MM.1S (cell line): Measurements from ENCODE around the gene SUMO1.
A peak's percentile ranks its signal among the peaks of the same experiment; 100 is the strongest.
"Not testable (repeated sequence)": the region's sequence is repeated elsewhere in the genome, so short reads cannot be mapped to it uniquely, and the experiment has no call there.

Source experiments
- DNase-seq: peaks from one replicate; pipeline ENCODE4 v3.0.0-alpha.2; 2015
- H2AFZ ChIP-seq: fragments of 300-600 bp; sonication (generic); 2 replicates; pipeline ENCODE4 v1.6.0; 2016; ENCODE audit warnings: antibody characterized with exemption, low read length
- H3F3A ChIP-seq: fragments of 300-600 bp; sonication (generic); 2 replicates; pipeline ENCODE4 v1.6.1; 2016; ENCODE audit warnings: mild to moderate bottlenecking, antibody characterized with exemption, low read length, moderate library complexity, mixed read lengths; ENCODE audit not compliant: insufficient read depth
- H3K27ac ChIP-seq: fragments of 300-600 bp; sonication (generic); 2 replicates; pipeline ENCODE4 v1.5.1; 2016; ENCODE audit warnings: mild to moderate bottlenecking, low read length
- H3K27me3 ChIP-seq: fragments of 300-600 bp; sonication (generic); replicated peaks from 2 replicates; pipeline ENCODE4 v1.6.0; 2016; ENCODE audit warnings: low read length; ENCODE audit not compliant: insufficient read depth
- H3K36me3 ChIP-seq: fragments of 300-600 bp; sonication (generic); replicated peaks from 2 replicates; pipeline ENCODE4 v1.6.1; 2016; ENCODE audit warnings: mild to moderate bottlenecking, low read length, mixed read lengths; ENCODE audit not compliant: insufficient read depth
- H3K4me1 ChIP-seq: fragments of 300-600 bp; sonication (generic); 2 replicates; pipeline ENCODE4 v1.6.1; 2016; ENCODE audit warnings: low read length, mixed read lengths
- H3K4me2 ChIP-seq: fragments of 300-600 bp; sonication (generic); 2 replicates; pipeline ENCODE4 v1.6.0; 2016; ENCODE audit warnings: low read depth, low read length
- H3K4me3 ChIP-seq: fragments of 300-600 bp; sonication (generic); 2 replicates; pipeline ENCODE4 v1.5.1; 2016; ENCODE audit warnings: low read length, mixed read lengths
- H3K79me2 ChIP-seq: fragments of 300-600 bp; sonication (generic); 2 replicates; pipeline ENCODE4 v1.6.1; 2016; ENCODE audit warnings: mixed run types, low read length, mixed read lengths
- H3K9ac ChIP-seq: fragments of 300-600 bp; sonication (generic); 2 replicates; pipeline ENCODE4 v1.6.1; 2016; ENCODE audit warnings: low read length, mixed read lengths
- H3K9me2 ChIP-seq: fragments of 300-600 bp; sonication (generic); replicated peaks from 2 replicates; pipeline ENCODE4 v1.6.1; 2016; ENCODE audit warnings: mild to moderate bottlenecking, low read length, mixed read lengths; ENCODE audit not compliant: insufficient read depth
- H3K9me3 ChIP-seq: fragments of 300-600 bp; sonication (generic); replicated peaks from 2 replicates; pipeline ENCODE4 v1.6.1; 2016; ENCODE audit warnings: mild to moderate bottlenecking, low read length, mixed read lengths; ENCODE audit not compliant: insufficient read depth
- H4K20me1 ChIP-seq: fragments of 300-600 bp; sonication (generic); 2 replicates; pipeline ENCODE4 v1.6.1; 2016; ENCODE audit warnings: mild to moderate bottlenecking, low read length, moderate library complexity, mixed read lengths; ENCODE audit not compliant: insufficient read depth
- CTCF ChIP-seq: fragments of 300-600 bp; sonication (generic); IDR thresholded peaks from 2 replicates; pipeline ENCODE4 v1.5.1; 2016; ENCODE audit warnings: antibody characterized with exemption, low read length, mixed read lengths
- EZH2 ChIP-seq: fragments of 300-600 bp; sonication (generic); optimal IDR thresholded peaks from 2 replicates; pipeline ENCODE3; 2017; ENCODE audit warnings: low read depth, mild to moderate bottlenecking, antibody characterized with exemption, low read length, mixed read lengths
- EZH2phosphoT487 ChIP-seq: fragments of 300-600 bp; sonication (generic); IDR thresholded peaks from 2 replicates; pipeline ENCODE4 v1.6.1; 2018; ENCODE audit warnings: antibody characterized with exemption, low read length

The SUMO1 gene

GRCh38 chr2:202278036-202278760 lies 39.8 kb upstream of the SUMO1 start:
- DNase-seq, result no peak
- Histone ChIP-seq H2AFZ (no peak overlapping the region), H3K9me3 (no peaks in the 10 kb centered on the region), H3F3A (peaks cover 10% of the 10 kb centered on the region; the same call in 1 of the 2 replicates), H3K9ac (no peak overlapping the region), H4K20me1 (peaks cover 73% of the 10 kb centered on the region), H3K79me2 (peaks cover 98% of the 10 kb centered on the region), H3K27ac (no peak overlapping the region), H3K36me3 (peaks cover 49% of the 10 kb centered on the region), H3K4me3 (no peak overlapping the region), H3K4me1 (no peaks in the 10 kb centered on the region), H3K9me2 (no peaks in the 10 kb centered on the region), H3K27me3 (no peaks in the 10 kb centered on the region), H3K4me2 (no peak overlapping the region)
- no peak for TF ChIP-seq EZH2phosphoT487

DNA sequence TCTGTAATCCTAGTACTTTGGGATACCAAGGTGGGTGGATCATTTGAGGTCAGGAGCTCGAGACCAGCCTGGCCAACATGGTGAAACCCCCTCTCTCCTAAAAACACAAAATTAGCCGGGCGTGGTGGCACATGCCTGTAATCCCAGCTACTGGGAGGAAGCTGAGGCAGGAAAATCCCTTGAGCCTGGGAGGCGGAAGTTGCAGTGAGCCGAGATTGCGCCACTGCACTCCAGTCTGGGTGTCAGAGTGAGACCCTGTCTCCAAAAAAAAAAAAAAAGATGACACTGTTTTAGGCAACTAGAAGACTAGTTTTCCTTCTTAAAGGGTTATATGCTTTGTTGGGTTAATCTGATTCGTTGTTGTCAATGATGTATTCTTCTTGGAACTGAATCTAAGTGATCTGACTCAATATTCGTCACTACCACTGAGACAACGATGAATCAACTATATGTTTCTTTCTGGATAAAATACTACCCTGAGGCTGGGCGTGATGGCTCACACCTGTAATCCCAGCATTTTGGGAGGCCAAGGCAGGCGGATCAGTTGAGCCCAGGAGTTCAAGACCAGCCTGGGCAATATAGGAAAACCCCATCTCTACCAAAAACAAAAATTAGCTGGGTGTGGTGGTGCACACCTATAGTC lies 37.8 kb upstream of the SUMO1 start:
- H3K27ac ChIP-seq, H3K4me1 ChIP-seq, H3K9me2 ChIP-seq, H3K27me3 ChIP-seq, H3K4me2 ChIP-seq, DNase-seq, H2AFZ ChIP-seq, H3K4me3 ChIP-seq, H3K9ac ChIP-seq, H3F3A ChIP-seq, H3K9me3 ChIP-seq: not testable (repeated sequence)
- Histone ChIP-seq H3K36me3 (peaks cover 39% of the 10 kb centered on the region), H3K79me2 (peaks cover 98% of the 10 kb centered on the region), H4K20me1 (peaks cover 78% of the 10 kb centered on the region)

- Histone ChIP-seq H3K79me2 (peaks cover 100% of the 10 kb centered on the region), H4K20me1 (peaks cover 85% of the 10 kb centered on the region), H3K36me3 (peaks cover 8% of the 10 kb centered on the region), H3K9me2 (no peaks in the 10 kb centered on the region), H3K4me3 (no peak overlapping the region), H2AFZ (no peak overlapping the region), H3K4me2 (0 out of 2 replicates have a peak overlapping the region, but pooled peaks have one; percentile 5), H3F3A (no peaks in the 10 kb centered on the region), H3K27me3 (no peaks in the 10 kb centered on the region), H3K9me3 (no peaks in the 10 kb centered on the region), H3K27ac (no peak overlapping the region), H3K9ac (no peak overlapping the region), H3K4me1 (0 out of 2 replicates have a peak, but pooled peaks cover 9% of the 10 kb centered on the region)
- no peak for TF ChIP-seq EZH2phosphoT487
- TF ChIP-seq CTCF, result no peak
- TF ChIP-seq EZH2, result no peak
- DNase-seq, result no peak
These were observed 32.1 kb upstream of the SUMO1 start for GRCh38 chr2:202270487-202270886.

DNA sequence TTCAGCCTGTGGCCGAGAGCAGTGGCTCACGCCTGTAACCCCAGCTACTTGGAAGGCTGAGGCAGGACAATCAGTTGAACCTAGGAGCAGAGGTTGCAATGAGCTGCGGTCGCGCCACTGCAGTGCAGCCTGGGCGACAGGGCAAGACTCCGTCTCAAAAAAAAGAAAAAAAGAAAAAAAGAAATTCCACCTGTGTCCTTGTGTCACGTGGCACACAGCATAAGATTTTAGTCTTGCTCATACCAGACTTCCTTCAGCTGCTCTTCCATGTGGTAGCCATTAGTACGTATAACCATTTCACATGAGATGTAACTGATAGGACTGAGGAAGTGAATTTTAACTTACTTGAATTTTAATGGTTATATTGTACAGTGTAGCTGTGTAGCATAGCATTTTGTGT lies 31.2 kb upstream of the SUMO1 start:
- Histone ChIP-seq H3K9me2 (no peaks in the 10 kb centered on the region), H3K27ac (no peak overlapping the region), H2AFZ (no peak overlapping the region), H3K4me3 (no peak overlapping the region), H3K4me1 (0 out of 2 replicates have a peak, but pooled peaks cover 9% of the 10 kb centered on the region), H3K4me2 (no peak overlapping the region), H4K20me1 (peaks cover 76% of the 10 kb centered on the region), H3F3A (no peaks in the 10 kb centered on the region), H3K9me3 (no peaks in the 10 kb centered on the region), H3K79me2 (peaks cover 91% of the 10 kb centered on the region), H3K27me3 (no peaks in the 10 kb centered on the region), H3K9ac (no peak overlapping the region), H3K36me3 (peaks cover 3% of the 10 kb centered on the region; the same call in 1 of the 2 replicates)
- TF ChIP-seq EZH2, result no peak
- TF ChIP-seq CTCF, result no peak
- no peak for TF ChIP-seq EZH2phosphoT487
- DNase-seq, result peak; percentile 19
